ENCODE measurements around the gene BTBD9.

The BTBD9 gene

DNA sequence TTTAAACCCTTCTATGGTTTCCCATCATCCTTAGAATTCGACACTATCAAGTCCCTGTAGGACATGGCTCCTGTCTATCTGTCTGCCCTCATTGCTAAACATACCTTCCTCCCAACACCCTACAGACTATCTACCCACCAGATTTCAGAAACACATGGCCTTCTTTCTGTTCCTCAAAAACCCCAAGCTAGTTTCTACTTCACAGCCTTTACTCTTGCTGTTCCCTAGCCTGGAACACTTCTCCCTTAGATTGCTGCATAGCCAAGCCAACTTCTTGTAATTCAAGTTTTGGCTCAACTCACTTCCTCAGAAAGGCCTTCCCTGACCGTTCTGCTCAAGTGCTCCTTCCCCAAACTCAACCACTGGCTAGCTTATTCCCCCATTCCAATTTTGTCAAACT, 156.2 kb downstream of the BTBD9 start:
- Histone ChIP-seq H3K9me3 (ENCODE audit: severe bottlenecking) (no peaks in the 10 kb centered on the region), H3K27me3 (ENCODE audit: insufficient read depth, low read depth, severe bottlenecking) (no peaks in the 10 kb centered on the region), H3K36me3 (no peaks in the 10 kb centered on the region), H3K27ac (no peak overlapping the region), H3K4me3 (ENCODE audit: low read depth, low read length) (no peak overlapping the region)
- TF ChIP-seq, protein P1, sequence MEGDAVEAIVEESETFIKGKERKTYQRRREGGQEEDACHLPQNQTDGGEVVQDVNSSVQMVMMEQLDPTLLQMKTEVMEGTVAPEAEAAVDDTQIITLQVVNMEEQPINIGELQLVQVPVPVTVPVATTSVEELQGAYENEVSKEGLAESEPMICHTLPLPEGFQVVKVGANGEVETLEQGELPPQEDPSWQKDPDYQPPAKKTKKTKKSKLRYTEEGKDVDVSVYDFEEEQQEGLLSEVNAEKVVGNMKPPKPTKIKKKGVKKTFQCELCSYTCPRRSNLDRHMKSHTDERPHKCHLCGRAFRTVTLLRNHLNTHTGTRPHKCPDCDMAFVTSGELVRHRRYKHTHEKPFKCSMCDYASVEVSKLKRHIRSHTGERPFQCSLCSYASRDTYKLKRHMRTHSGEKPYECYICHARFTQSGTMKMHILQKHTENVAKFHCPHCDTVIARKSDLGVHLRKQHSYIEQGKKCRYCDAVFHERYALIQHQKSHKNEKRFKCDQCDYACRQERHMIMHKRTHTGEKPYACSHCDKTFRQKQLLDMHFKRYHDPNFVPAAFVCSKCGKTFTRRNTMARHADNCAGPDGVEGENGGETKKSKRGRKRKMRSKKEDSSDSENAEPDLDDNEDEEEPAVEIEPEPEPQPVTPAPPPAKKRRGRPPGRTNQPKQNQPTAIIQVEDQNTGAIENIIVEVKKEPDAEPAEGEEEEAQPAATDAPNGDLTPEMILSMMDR (IDR thresholded peaks at IDR 0.05; ENCODE audit: low read depth, low read length), result no peak
- no peak for DNase-seq

DNA sequence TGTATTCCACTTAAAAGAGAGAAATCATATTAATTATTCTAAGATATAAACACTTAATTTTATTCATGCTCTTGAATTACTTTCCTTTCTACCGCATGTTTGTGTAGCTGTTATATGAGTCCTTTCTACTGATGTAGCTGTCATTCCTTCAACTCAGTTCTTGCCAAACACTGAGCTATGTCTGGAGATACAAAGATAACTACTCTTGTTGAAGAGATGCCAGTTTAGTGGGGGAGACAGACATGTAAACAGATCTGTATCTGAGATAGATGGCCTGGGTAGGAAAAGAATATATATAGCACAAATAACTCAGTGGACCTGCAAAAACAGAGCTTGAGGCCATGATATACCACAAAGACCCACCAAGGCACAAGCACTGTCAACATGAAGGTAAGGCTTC, 157.3 kb downstream of the BTBD9 start:
- H3K4me3 ChIP-seq (ENCODE audit: low read depth, low read length), result no peak overlapping the region
- H3K27me3 ChIP-seq (ENCODE audit: insufficient read depth, low read depth, severe bottlenecking), result no peaks in the 10 kb centered on the region
- no peak overlapping the region for H3K27ac ChIP-seq
- TF ChIP-seq, protein P1 (IDR thresholded peaks at IDR 0.05; ENCODE audit: low read depth, low read length), result no peak
- no peak for DNase-seq
- H3K36me3 ChIP-seq, result no peaks in the 10 kb centered on the region
- H3K9me3 ChIP-seq (ENCODE audit: severe bottlenecking), result no peaks in the 10 kb centered on the region

- Histone ChIP-seq H3K27ac (no peak overlapping the region), H3K4me3 (ENCODE audit: low read depth, low read length) (no peak overlapping the region), H3K9me3 (ENCODE audit: severe bottlenecking) (no peaks in the 10 kb centered on the region), H3K27me3 (ENCODE audit: insufficient read depth, low read depth, severe bottlenecking) (no peaks in the 10 kb centered on the region), H3K36me3 (no peaks in the 10 kb centered on the region)
- DNase-seq, result no peak
- TF ChIP-seq, protein P1 (IDR thresholded peaks at IDR 0.05; ENCODE audit: low read depth, low read length), result no peak
Observed at GRCh38 chr6:38481851-38482250, 157.9 kb downstream of the BTBD9 start.

- TF ChIP-seq, protein P1 (IDR thresholded peaks at IDR 0.05; ENCODE audit: low read depth, low read length), result no peak
- H3K27me3 ChIP-seq (ENCODE audit: insufficient read depth, low read depth, severe bottlenecking), result no peaks in the 10 kb centered on the region
- no peaks in the 10 kb centered on the region for H3K9me3 ChIP-seq (ENCODE audit: severe bottlenecking)
- H3K27ac ChIP-seq, result no peak overlapping the region
- H3K4me3 ChIP-seq (ENCODE audit: low read depth, low read length), result no peak overlapping the region
- no peak for DNase-seq
- no peaks in the 10 kb centered on the region for H3K36me3 ChIP-seq
Observed at GRCh38 chr6:38481211-38481836, 158.4 kb downstream of the BTBD9 start.

- TF ChIP-seq, protein P1 (IDR thresholded peaks at IDR 0.05; ENCODE audit: low read depth, low read length), result no peak
- no peak overlapping the region for H3K4me3 ChIP-seq (ENCODE audit: low read depth, low read length)
- H3K27ac ChIP-seq, result no peak overlapping the region
- DNase-seq, result no peak
- no peaks in the 10 kb centered on the region for H3K36me3 ChIP-seq
- H3K9me3 ChIP-seq (ENCODE audit: severe bottlenecking), result no peaks in the 10 kb centered on the region
- H3K27me3 ChIP-seq (ENCODE audit: insufficient read depth, low read depth, severe bottlenecking), result no peaks in the 10 kb centered on the region
Observed at GRCh38 chr6:38480036-38480435, 159.7 kb downstream of the BTBD9 start.

DNA sequence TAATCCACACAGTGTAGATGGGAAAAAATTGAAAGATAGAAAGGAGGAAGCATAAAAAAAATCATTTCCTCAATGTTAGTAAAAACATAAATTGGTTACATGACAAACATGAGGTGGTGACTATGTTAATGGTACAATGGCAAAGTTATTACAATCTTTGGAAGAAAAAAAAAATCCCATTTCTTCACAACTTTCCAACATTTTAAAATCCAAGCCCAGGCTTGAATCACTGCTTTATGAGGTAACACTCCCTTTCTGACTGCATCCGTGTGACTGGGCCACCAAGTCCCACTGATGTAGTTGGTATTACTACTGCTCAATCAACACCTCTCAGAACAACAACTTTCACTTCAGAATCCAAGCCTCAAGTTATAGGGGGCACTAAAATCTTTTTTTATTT, 160.4 kb downstream of the BTBD9 start:
- Histone ChIP-seq H3K9me3 (ENCODE audit: severe bottlenecking) (no peaks in the 10 kb centered on the region), H3K27me3 (ENCODE audit: insufficient read depth, low read depth, severe bottlenecking) (no peaks in the 10 kb centered on the region), H3K27ac (no peak overlapping the region), H3K4me3 (ENCODE audit: low read depth, low read length) (no peak overlapping the region), H3K36me3 (no peaks in the 10 kb centered on the region)
- DNase-seq, result no peak
- TF ChIP-seq, protein P1 (IDR thresholded peaks at IDR 0.05; ENCODE audit: low read depth, low read length), result no peak

Measured in WERI-Rb-1 (cell line).